Activated CD8-positive, alpha-beta memory T cell treated with anti-CD3 and anti-CD28 coated beads for 48 hours (primary cell): Measurements from ENCODE around the gene SPIN1.

Experiments used
- DNase-seq, 3 experiments: peaks; one replicate each; pipeline ENCODE4 v3.0.0-alpha.2; 2020; ENCODE audit warnings: low read depth in 2 of 3, low spot score in 2 of 3

Gene SPIN1

DNA sequence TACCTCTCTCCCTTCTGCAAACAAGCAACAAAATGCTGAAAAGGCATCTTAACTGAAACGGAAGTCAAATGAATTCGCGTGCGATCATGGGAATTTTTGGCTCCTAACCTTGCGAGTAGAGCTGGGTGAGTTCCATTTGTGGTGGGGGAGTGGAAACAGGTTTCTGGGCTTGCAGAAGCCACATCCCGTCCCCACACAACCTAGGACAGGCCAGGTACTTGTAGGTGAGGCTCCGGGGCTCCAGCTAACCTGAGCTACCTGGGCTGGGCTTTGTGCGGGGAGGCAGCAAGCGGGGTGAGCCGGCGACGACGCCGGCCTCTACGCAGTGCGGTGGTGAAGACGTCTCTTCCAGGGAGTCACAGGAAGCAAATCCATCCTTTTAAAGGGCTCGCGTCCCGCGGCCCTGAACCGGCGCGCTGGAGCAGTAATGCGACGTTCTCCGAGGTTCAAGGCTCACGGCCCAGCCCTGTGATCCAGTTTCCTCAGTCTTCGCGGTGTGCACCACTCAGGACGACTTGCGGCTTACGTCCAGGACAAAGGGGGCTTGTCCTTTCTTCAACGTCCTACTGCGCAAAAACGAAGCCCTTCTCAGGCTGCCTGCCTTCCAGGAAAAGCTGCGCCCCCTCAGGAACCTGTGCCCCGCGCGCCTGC, 567 bp upstream of the SPIN1 start:
- peak; percentile 1 to 6 (median 3) for DNase-seq

GRCh38 chr9:88388886-88389605, 802 bp downstream of the SPIN1 start:
- peak; percentile 11 to 25 (median 23) for DNase-seq

DNA sequence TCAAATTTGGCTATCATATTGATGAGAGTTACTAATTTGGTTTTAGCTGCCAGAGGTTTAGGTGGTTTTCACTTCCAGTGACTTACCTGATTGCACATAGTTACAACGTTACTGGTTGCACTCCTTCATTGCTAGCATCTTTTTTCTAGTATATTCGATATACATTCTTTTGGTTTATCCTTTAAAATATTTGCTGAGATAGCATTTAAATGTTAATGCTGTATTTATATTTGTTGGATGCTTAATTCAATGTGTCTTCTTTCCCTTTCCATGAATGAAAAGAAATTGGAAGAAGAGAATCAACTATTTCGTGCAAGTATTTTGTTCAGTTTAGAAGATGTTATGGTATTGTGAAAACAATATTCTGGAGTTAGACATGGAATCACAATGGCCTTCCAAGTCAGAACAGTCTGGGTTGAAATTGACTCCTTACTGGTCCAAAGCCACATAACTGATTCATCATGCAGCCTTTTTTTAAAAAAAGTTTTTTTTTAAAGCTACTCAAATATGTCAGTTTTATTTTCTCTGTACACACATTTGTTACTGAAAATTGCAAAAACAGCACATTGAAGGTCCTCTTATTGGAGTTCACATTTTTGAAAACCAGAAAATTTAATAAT, 2.2 kb downstream of the SPIN1 start:
- no peak for DNase-seq

DNA sequence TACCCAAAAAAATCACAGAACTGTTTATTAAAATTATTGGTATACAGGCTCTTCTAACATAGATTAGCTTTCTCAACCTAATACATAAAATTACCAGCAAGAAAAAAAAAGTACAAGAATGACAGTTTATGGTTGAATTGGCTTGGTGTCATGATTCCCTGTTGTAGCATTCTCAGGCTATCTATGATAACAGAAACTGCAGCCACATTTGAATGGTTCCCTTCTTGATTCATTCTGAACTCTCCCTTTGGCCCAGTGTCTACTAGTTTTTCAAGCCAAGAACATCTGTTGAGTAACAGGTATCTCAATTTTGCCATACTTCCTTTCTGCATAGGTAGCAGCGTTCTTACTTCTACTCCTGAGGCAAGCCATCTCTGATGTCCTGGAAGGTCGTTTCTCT, 3.0 kb downstream of the SPIN1 start:
- no peak for DNase-seq

- no peak for DNase-seq
Observed at GRCh38 chr9:88391921-88392320, 3.7 kb downstream of the SPIN1 start.

- no peak for DNase-seq
Observed at GRCh38 chr9:88392549-88392948, 4.3 kb downstream of the SPIN1 start.

DNA sequence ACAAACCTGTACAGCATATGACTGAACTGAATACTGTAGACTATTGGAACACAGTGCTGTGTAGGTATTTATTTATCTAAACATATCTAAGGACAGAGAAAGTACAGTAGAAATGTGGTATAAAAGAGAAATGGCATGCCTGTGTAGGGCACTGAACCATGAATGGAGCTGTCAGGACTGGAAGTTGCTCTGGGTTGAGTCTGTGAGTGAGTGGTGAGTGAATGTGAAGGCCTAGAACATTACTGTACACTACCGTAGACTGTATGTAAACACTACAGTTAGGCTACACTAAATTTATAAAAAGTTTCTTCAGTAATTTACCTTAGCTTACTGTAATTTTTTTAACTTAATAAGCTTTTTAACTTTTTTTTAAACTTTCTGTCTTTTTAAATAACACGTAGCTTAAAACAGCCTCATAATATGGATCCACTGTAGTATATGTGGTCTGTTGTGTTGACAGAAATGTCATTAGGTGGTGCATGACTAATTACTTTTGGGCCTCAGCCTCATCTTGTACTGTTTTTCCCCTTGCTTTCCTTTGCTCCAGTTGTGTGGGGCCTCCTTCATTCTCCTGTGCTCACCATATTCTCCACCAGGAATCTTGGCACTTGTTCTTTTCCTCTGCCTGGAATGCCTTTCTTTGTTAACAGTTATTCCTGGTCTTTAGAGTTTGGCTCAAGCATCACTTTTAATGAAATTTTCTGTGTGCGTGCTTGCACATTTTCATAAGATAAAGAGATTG, 8.8 kb downstream of the SPIN1 start:
- no peak for DNase-seq

GRCh38 chr9:88398016-88398415, 9.8 kb downstream of the SPIN1 start:
- no peak for DNase-seq

- DNase-seq = no peak
Observed at GRCh38 chr9:88399966-88400365, 11.7 kb downstream of the SPIN1 start.

GRCh38 chr9:88403340-88403739, 15.1 kb downstream of the SPIN1 start:
- no peak for DNase-seq

DNA sequence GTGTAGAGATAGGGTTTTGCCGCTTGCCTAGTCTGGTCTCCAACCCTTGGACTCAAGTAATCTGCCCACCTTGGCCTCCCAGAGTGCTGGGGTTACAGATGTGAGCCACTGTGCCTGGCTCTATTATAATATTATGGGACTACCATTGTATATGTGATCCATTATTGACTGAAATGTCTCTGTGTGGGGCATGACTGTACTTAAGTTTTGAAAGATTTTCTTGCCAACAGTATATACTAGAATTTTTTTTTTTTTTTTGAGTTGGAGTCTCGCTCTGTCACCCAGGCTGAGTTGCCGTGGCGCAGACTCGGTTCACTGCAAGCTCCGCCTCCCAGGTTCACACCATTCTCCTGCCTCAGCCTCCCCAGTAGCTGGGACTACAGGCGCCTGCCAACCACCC, 17.8 kb downstream of the SPIN1 start:
- no peak for DNase-seq

- DNase-seq = no peak
Observed at GRCh38 chr9:88411471-88411870, 23.2 kb downstream of the SPIN1 start.

DNA sequence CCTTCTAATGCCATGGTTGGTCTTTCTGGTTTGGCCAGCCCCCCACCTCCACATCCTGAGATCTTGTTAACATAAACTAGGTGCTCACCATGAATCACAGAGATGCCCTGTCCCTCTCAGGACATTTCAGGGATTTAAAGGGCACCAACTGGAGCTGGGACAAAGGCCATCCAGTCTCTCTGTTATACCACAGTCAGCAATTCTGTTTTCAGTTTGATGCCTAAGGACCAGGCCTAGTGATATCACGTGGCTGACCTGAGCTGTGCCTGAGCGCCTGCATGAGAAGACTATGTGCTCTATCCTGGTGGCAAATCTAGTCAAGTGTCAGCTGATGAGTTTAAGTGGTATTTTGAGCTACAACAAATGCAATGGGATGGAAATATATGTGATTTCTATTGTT, 26.1 kb downstream of the SPIN1 start:
- DNase-seq = no peak

- no peak for DNase-seq
Observed at GRCh38 chr9:88418025-88418424, 29.8 kb downstream of the SPIN1 start.

GRCh38 chr9:88418715-88419540, 30.7 kb downstream of the SPIN1 start:
- DNase-seq = no peak

DNA sequence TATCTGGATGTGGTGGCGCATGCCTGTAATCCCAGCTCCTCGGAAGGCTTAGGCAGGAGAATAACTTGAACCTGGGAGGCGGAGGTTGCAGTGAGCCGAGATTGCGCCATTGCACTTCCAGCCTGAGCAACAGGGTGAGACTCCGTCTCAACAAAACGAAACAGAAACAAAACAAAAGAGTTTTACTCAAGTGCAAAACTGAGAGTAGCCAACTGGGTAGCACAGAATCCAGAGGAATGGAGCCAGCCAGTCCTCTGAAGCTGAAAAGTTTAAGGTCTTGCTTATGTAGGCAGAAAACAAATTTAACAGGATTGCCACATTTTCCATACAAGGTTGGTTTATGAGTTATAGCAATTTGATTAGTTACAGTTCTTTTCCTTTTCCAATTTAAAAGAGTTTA, 32.0 kb downstream of the SPIN1 start:
- no peak for DNase-seq

DNA sequence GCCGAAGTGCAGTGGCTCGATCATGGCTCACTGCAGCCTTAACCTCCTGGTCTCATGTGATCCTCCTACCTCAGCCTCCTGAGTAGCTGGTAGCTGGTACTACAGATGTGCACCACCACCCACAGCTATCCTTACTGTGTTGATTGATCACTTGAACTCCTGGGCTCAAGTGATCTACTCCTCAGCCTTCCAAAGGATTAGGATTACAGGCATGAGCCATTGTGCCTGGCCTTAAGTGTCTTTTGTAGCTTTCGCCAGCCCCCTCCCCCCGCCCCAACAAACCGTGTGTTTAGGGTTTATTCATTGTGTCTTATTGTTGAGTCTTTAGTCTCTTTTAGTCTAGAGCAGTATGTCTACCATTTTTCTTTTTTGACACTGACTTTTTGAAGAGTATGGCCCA, 33.1 kb downstream of the SPIN1 start:
- no peak for DNase-seq

GRCh38 chr9:88425538-88425950, 37.3 kb downstream of the SPIN1 start:
- DNase-seq = no peak

DNA sequence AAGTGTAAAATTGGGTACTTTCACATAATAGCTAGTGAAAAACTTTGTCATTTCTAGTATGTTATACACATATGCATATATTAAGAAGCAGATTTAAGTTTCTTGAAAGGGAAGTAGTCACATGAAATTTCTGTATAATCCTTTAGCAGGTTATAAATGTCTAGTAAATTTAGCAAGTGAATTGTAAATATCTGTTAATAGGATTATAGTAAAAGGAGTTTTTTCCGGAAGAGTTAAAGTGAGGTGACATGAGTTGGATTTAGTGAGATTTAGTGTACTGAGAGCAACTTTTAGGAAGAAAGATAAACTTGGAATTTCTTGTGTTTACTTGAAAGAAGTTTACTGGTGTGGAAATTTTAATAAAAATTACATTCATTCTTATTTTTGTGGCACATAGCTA, 38.4 kb downstream of the SPIN1 start:
- DNase-seq = no peak

- DNase-seq = no peak
Observed at GRCh38 chr9:88429595-88430430, 41.6 kb downstream of the SPIN1 start.
